Gastroesophageal sphincter (tissue), 4 donors: ENCODE data around the gene SOSTDC1. TPM values are rescaled to one million over a fixed set of nuclear protein-coding genes. Genes with fewer than 3 reads are reported as not detected.

Experiments
- ATAC-seq: fragments of 150-250 bp; one replicate; pipeline ENCODE4 v1.9.1; 2016; ENCODE audit warnings: mild to moderate bottlenecking, moderate library complexity
- H3K27ac ChIP-seq, 4 donors: fragments of 200-600 bp; sonication (generic) in 3 of 4; 1 replicate in 3 of 4; 2 replicates in 1 of 4; pipeline ENCODE4 v1.5.1; 2016 to 2019
- H3K27me3 ChIP-seq: fragments of 200-600 bp; sonication (generic); one replicate; pipeline ENCODE4 v1.5.1; 2019
- H3K36me3 ChIP-seq, 2 donors: fragments of 200-600 bp; sonication (generic); one replicate each; pipeline ENCODE4 v1.5.1; 2019; ENCODE audit warnings: control low read depth in 1 of 2
- H3K4me1 ChIP-seq, 3 donors: fragments of 200-600 bp; sonication (generic); 1 replicate in 2 of 3; 2 replicates in 1 of 3; pipeline ENCODE4 v1.5.1; 2016 to 2019; ENCODE audit warnings: control low read depth in 2 of 3
- H3K4me3 ChIP-seq, 2 donors: fragments of 200-600 bp; sonication (generic); one replicate each; pipeline ENCODE4 v1.5.1; 2019; ENCODE audit warnings: mild to moderate bottlenecking in 1 of 2, moderate library complexity in 1 of 2
- H3K9me3 ChIP-seq, 3 donors: fragments of 200-600 bp; sonication (generic); one replicate each; pipeline ENCODE4 v1.5.1; 2017 to 2019; ENCODE audit warnings: control low read depth in 2 of 3
- CTCF ChIP-seq, 4 experiments: fragments of 200-600 bp in 2 of 4; fragments of 450-650 bp in 2 of 4; sonication (generic) in 1 of 4; IDR thresholded peaks; one replicate each; pipeline ENCODE4 v1.5.1; 2017 to 2019; ENCODE audit warnings: antibody characterized with exemption in 4 of 4, mild to moderate bottlenecking in 2 of 4, moderate library complexity in 2 of 4
- EP300 ChIP-seq: sonication (generic); formaldehyde crosslinking; IDR thresholded peaks from one replicate; pipeline ENCODE4 v1.6.1; 2017; ENCODE audit warnings: antibody characterized with exemption, mild to moderate bottlenecking
- POLR2A ChIP-seq, 2 donors: fragments of 450-650 bp; IDR thresholded peaks; one replicate each; pipeline ENCODE4 v1.6.1; 2017; ENCODE audit warnings: antibody characterized with exemption in 2 of 2, mild to moderate bottlenecking in 2 of 2, moderate library complexity in 1 of 2
- POLR2AphosphoS5 ChIP-seq: sonication (generic); formaldehyde crosslinking; IDR thresholded peaks from one replicate; pipeline ENCODE4 v1.6.1; 2017; ENCODE audit warnings: antibody characterized with exemption
- WGBS, 2 donors: methylation state at CpG; one replicate each; pipeline ENCODE4 v1.1.5; 2018; ENCODE audit warnings: low coverage in 1 of 2; 5-methylcytosine and 5-hydroxymethylcytosine counted together
- total RNA-seq, 4 donors: library from RNA; depleted of rRNA; stranded (reverse); fragments of >200 nt; gene quantifications; one replicate each; pipeline ENCODE4 v1.1.0, GENCODE V29; 2016

The SOSTDC1 gene
- total RNA-seq, 4 donors from 2014 or later: 0.87 to 3.4 (median 3.0) TPM; not detected in 1

DNA sequence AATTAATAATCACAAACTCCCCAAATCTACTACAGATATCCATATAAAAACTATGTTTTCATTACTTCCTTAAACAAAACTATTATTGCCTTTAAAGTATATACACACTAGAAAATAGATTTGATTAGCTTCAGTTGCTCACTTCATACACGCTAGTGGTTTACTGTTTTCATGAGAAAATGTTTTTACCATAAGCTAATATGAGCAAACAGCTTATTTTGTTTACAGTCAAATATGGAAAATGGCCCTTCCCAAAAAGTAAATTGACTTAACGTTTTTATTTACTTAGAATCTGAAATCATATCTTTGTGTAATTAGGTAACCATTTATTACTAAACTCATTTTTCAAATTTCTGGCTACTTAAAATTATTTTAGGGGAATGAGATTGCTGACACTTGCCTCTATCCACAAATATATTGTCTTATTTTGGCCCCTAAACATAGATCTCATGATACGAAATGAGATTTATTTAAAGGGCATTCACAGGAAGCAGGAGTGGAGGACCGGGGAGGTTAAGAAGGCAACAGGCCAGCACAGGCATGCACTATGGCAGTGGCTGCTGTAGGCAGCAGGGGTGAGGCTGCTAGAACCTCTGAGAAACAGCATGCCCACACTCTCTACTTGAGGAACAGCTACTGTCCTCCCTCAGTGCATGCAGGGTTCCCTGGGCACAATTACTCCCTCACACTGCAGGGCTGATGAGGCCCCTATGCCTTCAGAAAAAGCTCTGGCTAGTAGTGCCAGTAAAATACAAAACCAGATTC is 29.6 kb upstream of the SOSTDC1 start:
- ATAC-seq: no peak
- Histone ChIP-seq H3K4me1 (no peaks in the 10 kb centered on the region), H3K27ac (no peak overlapping the region), H3K4me3 (no peak overlapping the region), H3K9me3 (no peaks in the 10 kb centered on the region), H3K36me3 (no peaks in the 10 kb centered on the region), H3K27me3 (no peaks in the 10 kb centered on the region)
- TF ChIP-seq POLR2A (IDR thresholded peaks at IDR 0.05): no peak
- TF ChIP-seq EP300: no peak
- TF ChIP-seq POLR2AphosphoS5: no peak
- 58 to 77% methylated on average over 3 to 4 of the region's 4 CpGs for WGBS, 2 donors

DNA sequence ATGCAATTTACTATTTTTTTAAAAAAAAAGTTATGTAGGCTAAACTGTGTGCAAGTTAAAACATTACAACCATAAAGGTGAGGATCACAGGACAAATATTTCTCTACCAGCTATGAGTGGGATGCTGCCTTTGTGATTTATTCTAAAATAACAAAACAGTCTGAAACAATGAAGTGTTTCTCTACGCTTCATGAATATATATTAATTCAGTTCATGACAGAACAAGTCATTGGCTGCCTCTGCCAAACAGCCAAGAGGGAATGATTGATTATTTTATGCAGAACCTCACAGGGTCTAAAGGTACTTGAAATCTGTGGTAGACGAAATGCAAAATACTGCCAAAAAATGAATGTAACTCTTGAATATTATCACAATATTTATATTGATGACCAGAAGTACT is 29.0 kb upstream of the SOSTDC1 start:
- no peaks in the 10 kb centered on the region for H3K4me1 ChIP-seq
- no peak for TF ChIP-seq EP300
- no peak for TF ChIP-seq CTCF (IDR thresholded peaks at IDR 0.05)
- no peak for TF ChIP-seq POLR2AphosphoS5
- TF ChIP-seq POLR2A (IDR thresholded peaks at IDR 0.05): no peak
- H3K36me3 ChIP-seq: no peaks in the 10 kb centered on the region
- H3K4me3 ChIP-seq: no peak overlapping the region
- WGBS, 2 donors: 75 to 80% methylated on average over 2 of the region's 2 CpGs
- H3K27me3 ChIP-seq: no peaks in the 10 kb centered on the region
- ATAC-seq: no peak
- H3K9me3 ChIP-seq: no peaks in the 10 kb centered on the region
- H3K27ac ChIP-seq: no peak overlapping the region

DNA sequence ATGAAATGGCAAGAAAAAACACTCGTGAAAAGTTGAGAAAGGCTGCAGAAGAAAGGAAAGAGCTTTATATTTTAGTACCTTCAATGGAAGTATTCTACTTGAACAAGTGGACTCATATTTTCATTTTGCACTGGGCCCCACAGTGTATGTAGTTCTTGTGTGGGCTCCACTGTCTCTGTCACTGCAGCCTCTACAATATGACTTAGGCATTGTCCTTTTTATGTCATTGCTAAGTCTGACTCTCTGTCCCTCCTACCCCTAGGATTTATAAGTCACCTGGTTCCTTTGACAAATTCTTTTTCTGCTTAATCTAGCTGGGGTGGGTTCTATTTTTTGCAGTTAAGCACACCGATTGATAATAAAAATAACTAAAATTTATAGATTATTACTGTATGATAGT is 27.7 kb upstream of the SOSTDC1 start:
- no peak overlapping the region for H3K4me3 ChIP-seq
- H3K9me3 ChIP-seq: no peaks in the 10 kb centered on the region
- H3K4me1 ChIP-seq: no peaks in the 10 kb centered on the region
- no peak for TF ChIP-seq POLR2A (IDR thresholded peaks at IDR 0.05)
- no peak for TF ChIP-seq CTCF (IDR thresholded peaks at IDR 0.05)
- TF ChIP-seq EP300: no peak
- TF ChIP-seq POLR2AphosphoS5: no peak
- WGBS, 2 donors: 89 to 95% methylated on average over 2 of the region's 2 CpGs
- H3K36me3 ChIP-seq: no peaks in the 10 kb centered on the region
- H3K27ac ChIP-seq: no peak overlapping the region
- ATAC-seq: no peak
- no peaks in the 10 kb centered on the region for H3K27me3 ChIP-seq

DNA sequence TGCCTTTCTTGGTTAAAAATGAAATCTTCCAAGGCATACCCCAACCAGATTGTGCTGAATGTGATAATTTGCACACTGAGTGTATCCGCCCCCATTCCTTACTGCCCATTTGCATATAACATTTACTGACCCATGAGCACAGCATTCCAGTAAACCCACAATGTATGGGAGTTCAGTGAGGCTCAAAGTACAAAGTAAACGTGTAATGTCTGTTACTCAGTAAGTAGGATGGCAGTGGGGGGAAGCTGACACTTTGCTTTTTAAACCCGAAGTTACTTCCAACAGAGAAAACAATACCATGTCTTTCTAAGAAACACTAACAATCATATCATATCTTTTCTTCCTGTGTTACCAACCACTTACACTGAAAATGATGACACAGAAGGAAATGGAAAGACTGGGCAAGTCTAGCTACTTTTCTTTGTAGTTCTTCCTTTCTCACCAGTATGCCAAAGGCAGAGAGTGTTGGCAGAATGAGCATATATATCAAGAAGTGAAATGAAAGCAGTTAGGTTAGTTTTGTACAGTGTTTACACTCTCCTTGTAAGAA is 27.1 kb upstream of the SOSTDC1 start:
- no peak for ATAC-seq
- H3K4me1 ChIP-seq: no peaks in the 10 kb centered on the region
- TF ChIP-seq POLR2A (IDR thresholded peaks at IDR 0.05) (no peak), CTCF (IDR thresholded peaks at IDR 0.05) (no peak), EP300 (no peak), POLR2AphosphoS5 (no peak)
- no peaks in the 10 kb centered on the region for H3K27me3 ChIP-seq
- H3K27ac ChIP-seq: no peak overlapping the region
- WGBS, 2 donors: 53 to 56% methylated on average over 3 of the region's 3 CpGs
- H3K4me3 ChIP-seq: no peak overlapping the region
- no peaks in the 10 kb centered on the region for H3K9me3 ChIP-seq
- H3K36me3 ChIP-seq: no peaks in the 10 kb centered on the region

- TF ChIP-seq POLR2A (IDR thresholded peaks at IDR 0.05): no peak
- TF ChIP-seq POLR2AphosphoS5: no peak
- no peak for TF ChIP-seq CTCF (IDR thresholded peaks at IDR 0.05)
- no peak for TF ChIP-seq EP300
- Histone ChIP-seq H3K27ac (no peak overlapping the region), H3K4me1 (no peaks in the 10 kb centered on the region), H3K4me3 (no peak overlapping the region), H3K36me3 (no peaks in the 10 kb centered on the region), H3K27me3 (no peaks in the 10 kb centered on the region), H3K9me3 (no peaks in the 10 kb centered on the region)
- no peak for ATAC-seq
- 83 to 85% methylated on average over 2 of the region's 2 CpGs for WGBS, 2 donors
Observed at GRCh38 chr7:16491148-16491547, 25.6 kb upstream of the SOSTDC1 start.
